Mesenchymal stem cell (in vitro differentiated cells and primary cell): ENCODE results near the gene MAP2K5.
"Not testable (repeated sequence)": the region's sequence is repeated elsewhere in the genome, so short reads cannot be mapped to it uniquely, and the experiment has no call there.

Experiments
- DNase-seq: peaks from one replicate; pipeline ENCODE4 v3.0.0-alpha.2; 2013
- H2AFZ ChIP-seq: one replicate; pipeline ENCODE4 v1.6.1; 2013; ENCODE audit warnings: low read depth, mild to moderate bottlenecking, control low read depth, inconsistent platforms, low read length, moderate library complexity
- H2AK5ac ChIP-seq: 2 replicates; pipeline ENCODE4 v1.6.1; 2013; ENCODE audit warnings: low read length, moderate library complexity, mild to moderate bottlenecking, inconsistent platforms; ENCODE audit not compliant: severe bottlenecking
- H2BK120ac ChIP-seq: one replicate; pipeline ENCODE4 v1.6.1; 2013; ENCODE audit warnings: low read depth, mild to moderate bottlenecking, inconsistent platforms, low read length, moderate library complexity
- H2BK12ac ChIP-seq, 2 experiments: one replicate each; pipeline ENCODE4 v1.6.1; 2013; ENCODE audit warnings: inconsistent platforms in 2 of 2, low read length in 2 of 2, mild to moderate bottlenecking in 2 of 2, moderate library complexity in 2 of 2, control low read depth in 1 of 2
- H2BK15ac ChIP-seq: one replicate; pipeline ENCODE4 v1.6.1; 2013; ENCODE audit warnings: mild to moderate bottlenecking, low read depth, inconsistent platforms; ENCODE audit not compliant: poor library complexity, severe bottlenecking
- H2BK5ac ChIP-seq: 2 replicates; pipeline ENCODE4 v1.6.1; 2013; ENCODE audit warnings: low read depth, mild to moderate bottlenecking, low read length, control low read depth, inconsistent platforms; ENCODE audit not compliant: poor library complexity, severe bottlenecking
- H3K14ac ChIP-seq, 2 experiments: one replicate each; pipeline ENCODE4 v1.6.1; 2013; ENCODE audit warnings: inconsistent platforms in 2 of 2, low read length in 2 of 2, control low read depth in 1 of 2, mild to moderate bottlenecking in 1 of 2, moderate library complexity in 1 of 2
- H3K18ac ChIP-seq, 2 experiments: one replicate each; pipeline ENCODE4 v1.6.1; 2013; ENCODE audit warnings: inconsistent platforms in 2 of 2, low read length in 2 of 2, control low read depth in 1 of 2, low read depth in 1 of 2, mild to moderate bottlenecking in 1 of 2
- H3K23ac ChIP-seq, 2 experiments: one replicate each; pipeline ENCODE4 v1.6.1; 2013; ENCODE audit warnings: inconsistent platforms in 2 of 2, low read length in 2 of 2, mild to moderate bottlenecking in 2 of 2, moderate library complexity in 2 of 2, control low read depth in 1 of 2
- H3K27ac ChIP-seq: 2 replicates; pipeline ENCODE4 v1.5.1; 2013; ENCODE audit warnings: mild to moderate bottlenecking, moderate library complexity, low read length, control low read depth, inconsistent platforms; ENCODE audit not compliant: poor library complexity, severe bottlenecking
- H3K27me3 ChIP-seq, 2 experiments: 2 replicates each; pipeline versions ENCODE4 v1.6.1 to v1.7.0; 2013; ENCODE audit warnings: low read length in 2 of 2, mild to moderate bottlenecking in 2 of 2, moderate library complexity in 2 of 2, control low read depth in 1 of 2, inconsistent platforms in 1 of 2; ENCODE audit not compliant: control insufficient read depth in 1 of 2, insufficient read depth in 1 of 2
- H3K36me3 ChIP-seq, 2 experiments: 2 replicates each; pipeline versions ENCODE4 v1.6.1 to v1.7.0; 2013; ENCODE audit warnings: low read length in 2 of 2, control low read depth in 1 of 2, inconsistent platforms in 1 of 2, low read depth in 1 of 2, mild to moderate bottlenecking in 1 of 2; ENCODE audit not compliant: insufficient read depth in 2 of 2, control insufficient read depth in 1 of 2
- H3K4ac ChIP-seq, 2 experiments: one replicate each; pipeline ENCODE4 v1.6.1; 2013; ENCODE audit warnings: inconsistent platforms in 2 of 2, low read length in 2 of 2, mild to moderate bottlenecking in 2 of 2, moderate library complexity in 2 of 2, control low read depth in 1 of 2, low read depth in 1 of 2
- H3K4me1 ChIP-seq: 2 replicates; pipeline ENCODE4 v1.6.1; 2013; ENCODE audit warnings: low read depth, low read length, control low read depth; ENCODE audit not compliant: control insufficient read depth, insufficient read depth
- H3K4me2 ChIP-seq: 2 replicates; pipeline ENCODE4 v1.6.1; 2013; ENCODE audit warnings: low read length, mild to moderate bottlenecking, inconsistent platforms; ENCODE audit not compliant: poor library complexity, severe bottlenecking
- H3K4me3 ChIP-seq, 2 experiments: 2 replicates each; pipeline versions ENCODE4 v1.5.1 to v1.7.0; 2013; ENCODE audit warnings: low read length in 2 of 2, mild to moderate bottlenecking in 2 of 2, control low read depth in 1 of 2, low read depth in 1 of 2; ENCODE audit not compliant: insufficient read depth in 1 of 2
- H3K79me1 ChIP-seq: replicated peaks from 2 replicates; pipeline ENCODE4 v1.6.1; 2013; ENCODE audit warnings: mild to moderate bottlenecking, control low read depth, low read length, inconsistent platforms; ENCODE audit not compliant: poor library complexity, severe bottlenecking
- H3K9ac ChIP-seq: 2 replicates; pipeline ENCODE4 v1.7.0; 2013; ENCODE audit warnings: mild to moderate bottlenecking, low read length, moderate library complexity
- H3K9me3 ChIP-seq: 2 replicates; pipeline ENCODE4 v1.7.0; 2013; ENCODE audit warnings: mild to moderate bottlenecking, low read length; ENCODE audit not compliant: control insufficient read depth
- H4K8ac ChIP-seq: one replicate; pipeline ENCODE4 v1.6.1; 2013; ENCODE audit warnings: inconsistent platforms, mild to moderate bottlenecking, low read length, moderate library complexity
- H4K91ac ChIP-seq: one replicate; pipeline ENCODE4 v1.6.1; 2013; ENCODE audit warnings: mild to moderate bottlenecking, low read length, inconsistent platforms
- WGBS: methylation state at CpG from one replicate; pipeline ENCODE4 v1.1.7; 2013; ENCODE audit warnings: mixed read lengths; 5-methylcytosine and 5-hydroxymethylcytosine counted together

MAP2K5 gene

GRCh38 chr15:67622110-67622509 lies 79.6 kb downstream of the MAP2K5 start:
- Histone ChIP-seq H3K4me3 (no peak overlapping the region), H4K8ac (no peak overlapping the region), H3K27me3 (no peaks in the 10 kb centered on the region), H3K36me3 (peaks cover 3 to 31% of the 10 kb centered on the region in 2 experiments), H4K91ac (no peak overlapping the region), H3K79me1 (no peaks in the 10 kb centered on the region), H3K4me1 (no peaks in the 10 kb centered on the region), H3K4ac (no peak overlapping the region), H2AFZ (no peak overlapping the region), H2AK5ac (no peak overlapping the region), H2BK5ac (no peak overlapping the region), H3K14ac (no peak overlapping the region), H2BK12ac (no peak overlapping the region), H3K9ac (no peak overlapping the region), H3K9me3 (no peaks in the 10 kb centered on the region), H2BK120ac (no peak overlapping the region), H3K27ac (no peak overlapping the region), H3K23ac (no peak overlapping the region), H3K4me2 (no peak overlapping the region), H3K18ac (no peak overlapping the region), H2BK15ac (no peak overlapping the region)
- 96% methylated on average over 2 of the region's 2 CpGs for WGBS
- DNase-seq = no peak

- Histone ChIP-seq H3K79me1 (no peaks in the 10 kb centered on the region), H3K4ac (no peak overlapping the region)
- WGBS = no CpG with 5 or more reads among the region's 3 CpGs
These were observed 89.8 kb downstream of the MAP2K5 start for GRCh38 chr15:67632261-67632660.

GRCh38 chr15:67635950-67636349 lies 93.4 kb downstream of the MAP2K5 start:
- not testable (repeated sequence) for H3K9me3 ChIP-seq, H3K9ac ChIP-seq, H2BK5ac ChIP-seq, H4K8ac ChIP-seq, H3K18ac ChIP-seq, H2AK5ac ChIP-seq, H3K23ac ChIP-seq, H3K27ac ChIP-seq, H3K14ac ChIP-seq, H2BK12ac ChIP-seq, H4K91ac ChIP-seq, H3K79me1 ChIP-seq, H2BK120ac ChIP-seq, H3K4me3 ChIP-seq, DNase-seq, H2BK15ac ChIP-seq, H3K27me3 ChIP-seq, H2AFZ ChIP-seq, H3K4me1 ChIP-seq, H3K4me2 ChIP-seq, H3K4ac ChIP-seq
- H3K36me3 ChIP-seq = peaks cover 5 to 26% of the 10 kb centered on the region in 2 experiments
- WGBS = 91% methylated on average over 8 of the region's 11 CpGs

More at GRCh38 chr15:67632261-67632660, 89.8 kb downstream of the MAP2K5 start:
- Histone ChIP-seq H3K23ac (no peak overlapping the region), H2BK12ac (no peak overlapping the region), H3K27ac (no peak overlapping the region), H3K36me3 (peaks cover 8 to 26% of the 10 kb centered on the region in 2 experiments), H2AK5ac (no peak overlapping the region), H2BK5ac (no peak overlapping the region), H2BK15ac (no peak overlapping the region), H3K4me2 (no peak overlapping the region), H3K27me3 (no peaks in the 10 kb centered on the region), H3K18ac (no peak overlapping the region), H3K9me3 (no peaks in the 10 kb centered on the region), H4K91ac (no peak overlapping the region), H3K14ac (no peak overlapping the region), H3K9ac (no peak overlapping the region), H4K8ac (no peak overlapping the region), H3K4me3 (no peak overlapping the region), H2BK120ac (no peak overlapping the region), H3K4me1 (no peaks in the 10 kb centered on the region), H2AFZ (no peak overlapping the region)
- DNase-seq = no peak

- Histone ChIP-seq H3K9ac (no peak overlapping the region), H3K14ac (no peak overlapping the region), H3K9me3 (no peaks in the 10 kb centered on the region), H3K4me1 (no peaks in the 10 kb centered on the region), H3K27me3 (no peaks in the 10 kb centered on the region), H2BK120ac (no peak overlapping the region), H3K4me3 (no peak overlapping the region), H4K8ac (no peak overlapping the region), H4K91ac (no peak overlapping the region), H3K27ac (no peak overlapping the region), H3K18ac (no peak overlapping the region), H3K36me3 (peaks cover 0 to 11% of the 10 kb centered on the region in 2 experiments), H2AK5ac (no peak overlapping the region), H2BK15ac (no peak overlapping the region), H2BK5ac (no peak overlapping the region), H2BK12ac (no peak overlapping the region), H2AFZ (no peak overlapping the region), H3K4me2 (no peak overlapping the region), H3K79me1 (peaks cover 3% of the 10 kb centered on the region), H3K23ac (no peak overlapping the region), H3K4ac (no peak overlapping the region)
- DNase-seq = no peak
- 48% methylated on average over 6 of the region's 6 CpGs for WGBS
These were observed 97.1 kb downstream of the MAP2K5 start for GRCh38 chr15:67639591-67639990.
